ENCODE results near the gene TIPRL.
A peak's percentile ranks its signal among the peaks of the same experiment; 100 is the strongest.

TIPRL gene

GRCh38 chr1:168190403-168190802 is 11.6 kb downstream of the TIPRL start:
- Histone ChIP-seq H2AK5ac (ENCODE audit: low read length) (no peak overlapping the region), H3K4me2 (ENCODE audit: low read length) (no peak overlapping the region), H3K23ac (ENCODE audit: low read length) (no peak overlapping the region), H3K79me1 (ENCODE audit: low read length) (no peaks in the 10 kb centered on the region), H4K8ac (ENCODE audit: low read depth, low read length) (no peak overlapping the region), H3K27ac (ENCODE audit: low read depth, low read length) (no peak overlapping the region), H2BK120ac (ENCODE audit: insufficient read depth, low read length, poor library complexity) (no peak overlapping the region), H4K12ac (ENCODE audit: low read depth, low read length) (no peak overlapping the region), H3K79me2 (ENCODE audit: control insufficient read depth, insufficient read depth, low read length, poor library complexity) (no peaks in the 10 kb centered on the region), H3K27me3 (ENCODE audit: insufficient read depth, low read length) (no peaks in the 10 kb centered on the region), H3K18ac (ENCODE audit: low read length) (no peak overlapping the region), H4K91ac (ENCODE audit: low read depth, low read length) (no peak overlapping the region), H3K9me3 (ENCODE audit: insufficient read depth, low read depth, low read length) (no peaks in the 10 kb centered on the region), H3K14ac (ENCODE audit: low read length) (no peak overlapping the region), H3K4ac (ENCODE audit: low read depth, low read length) (no peak overlapping the region), H3K4me3 (ENCODE audit: low read depth, low read length) (no peak overlapping the region), H3K36me3 (ENCODE audit: control insufficient read depth in 1 of 2, insufficient read depth in 2 of 2, low read length in 2 of 2) (peaks cover 3 to 11% of the 10 kb centered on the region in 2 experiments), H2BK12ac (ENCODE audit: low read length) (no peak overlapping the region), H2BK5ac (ENCODE audit: low read depth, low read length, poor library complexity) (no peak overlapping the region), H3K4me1 (ENCODE audit: control insufficient read depth in 1 of 2, insufficient read depth in 2 of 2, low read length in 2 of 2) (peaks cover 0 to 3% of the 10 kb centered on the region in 2 experiments), H2AFZ (ENCODE audit: insufficient read depth, low read length, poor library complexity) (no peak overlapping the region), H3K9ac (ENCODE audit: low read length) (no peak overlapping the region)
- no peak for DNase-seq
- whole genome bisulfite sequencing (ENCODE audit: extremely low coverage, insufficient coverage, insufficient read length), result no CpG with 5 or more reads among the region's 2 CpGs

- H2AFZ ChIP-seq (ENCODE audit: insufficient read depth, low read length, poor library complexity), result no peak overlapping the region
- no peaks in the 10 kb centered on the region for H3K79me1 ChIP-seq (ENCODE audit: low read length)
- H3K9me3 ChIP-seq (ENCODE audit: insufficient read depth, low read depth, low read length), result no peaks in the 10 kb centered on the region
- no peak overlapping the region for H3K4me2 ChIP-seq (ENCODE audit: low read length)
- H2BK120ac ChIP-seq (ENCODE audit: insufficient read depth, low read length, poor library complexity), result no peak overlapping the region
- H3K23ac ChIP-seq (ENCODE audit: low read length), result no peak overlapping the region
- no peak overlapping the region for H4K12ac ChIP-seq (ENCODE audit: low read depth, low read length)
- no peak overlapping the region for H2BK12ac ChIP-seq (ENCODE audit: low read length)
- H3K27ac ChIP-seq (ENCODE audit: low read depth, low read length), result no peak overlapping the region
- no peaks in the 10 kb centered on the region for H3K27me3 ChIP-seq (ENCODE audit: insufficient read depth, low read length)
- H3K4me1 ChIP-seq (ENCODE audit: control insufficient read depth in 1 of 2, insufficient read depth in 2 of 2, low read length in 2 of 2), result peaks cover 2% of the 10 kb centered on the region in 2 experiments
- H3K4me3 ChIP-seq (ENCODE audit: low read depth, low read length), result no peak overlapping the region
- H3K14ac ChIP-seq (ENCODE audit: low read length), result no peak overlapping the region
- H3K4ac ChIP-seq (ENCODE audit: low read depth, low read length), result no peak overlapping the region
- H3K36me3 ChIP-seq (ENCODE audit: control insufficient read depth in 1 of 2, insufficient read depth in 2 of 2, low read length in 2 of 2), result peaks cover 5% of the 10 kb centered on the region in 2 experiments
- no peak overlapping the region for H4K91ac ChIP-seq (ENCODE audit: low read depth, low read length)
- H4K8ac ChIP-seq (ENCODE audit: low read depth, low read length), result no peak overlapping the region
- no peak overlapping the region for H2AK5ac ChIP-seq (ENCODE audit: low read length)
- WGBS (ENCODE audit: extremely low coverage, insufficient coverage, insufficient read length), result no CpG with 5 or more reads among the region's 4 CpGs
- DNase-seq, result peak; percentile 22 to 62
- H2BK5ac ChIP-seq (ENCODE audit: low read depth, low read length, poor library complexity), result no peak overlapping the region
- H3K79me2 ChIP-seq (ENCODE audit: control insufficient read depth, insufficient read depth, low read length, poor library complexity), result no peaks in the 10 kb centered on the region
- H3K9ac ChIP-seq (ENCODE audit: low read length), result no peak overlapping the region
- no peak overlapping the region for H3K18ac ChIP-seq (ENCODE audit: low read length)
These were observed 16.7 kb downstream of the TIPRL start for GRCh38 chr1:168195199-168196135.

- Histone ChIP-seq H3K18ac (ENCODE audit: low read length) (no peak overlapping the region), H3K27me3 (ENCODE audit: insufficient read depth, low read length) (no peaks in the 10 kb centered on the region), H2BK120ac (ENCODE audit: insufficient read depth, low read length, poor library complexity) (no peak overlapping the region), H2AFZ (ENCODE audit: insufficient read depth, low read length, poor library complexity) (no peak overlapping the region), H3K36me3 (ENCODE audit: control insufficient read depth in 1 of 2, insufficient read depth in 2 of 2, low read length in 2 of 2) (peaks cover 2 to 5% of the 10 kb centered on the region in 2 experiments), H3K4me1 (ENCODE audit: control insufficient read depth in 1 of 2, insufficient read depth in 2 of 2, low read length in 2 of 2) (peaks cover 4 to 7% of the 10 kb centered on the region in 2 experiments), H4K91ac (ENCODE audit: low read depth, low read length) (no peak overlapping the region), H3K27ac (ENCODE audit: low read depth, low read length) (no peak overlapping the region), H3K9me3 (ENCODE audit: insufficient read depth, low read depth, low read length) (no peaks in the 10 kb centered on the region), H3K79me1 (ENCODE audit: low read length) (no peaks in the 10 kb centered on the region), H3K14ac (ENCODE audit: low read length) (no peak overlapping the region), H2BK5ac (ENCODE audit: low read depth, low read length, poor library complexity) (no peak overlapping the region), H4K12ac (ENCODE audit: low read depth, low read length) (no peak overlapping the region), H3K79me2 (ENCODE audit: control insufficient read depth, insufficient read depth, low read length, poor library complexity) (no peaks in the 10 kb centered on the region), H3K9ac (ENCODE audit: low read length) (no peak overlapping the region), H3K4me3 (ENCODE audit: low read depth, low read length) (no peak overlapping the region), H3K4me2 (ENCODE audit: low read length) (no peak overlapping the region), H3K4ac (ENCODE audit: low read depth, low read length) (no peak overlapping the region), H2AK5ac (ENCODE audit: low read length) (no peak overlapping the region), H2BK12ac (ENCODE audit: low read length) (no peak overlapping the region), H3K23ac (ENCODE audit: low read length) (no peak overlapping the region), H4K8ac (ENCODE audit: low read depth, low read length) (no peak overlapping the region)
- WGBS (ENCODE audit: extremely low coverage, insufficient coverage, insufficient read length), result no CpG with 5 or more reads among the region's 3 CpGs
- DNase-seq, result no peak
These were observed 20.3 kb downstream of the TIPRL start for GRCh38 chr1:168199056-168199455.

GRCh38 chr1:168202941-168203654 is 24.3 kb downstream of the TIPRL start:
- Histone ChIP-seq H3K14ac (ENCODE audit: low read length) (no peak overlapping the region), H3K36me3 (ENCODE audit: control insufficient read depth in 1 of 2, insufficient read depth in 2 of 2, low read length in 2 of 2) (peaks cover 0 to 2% of the 10 kb centered on the region in 2 experiments), H4K91ac (ENCODE audit: low read depth, low read length) (no peak overlapping the region), H2AK5ac (ENCODE audit: low read length) (no peak overlapping the region), H2BK12ac (ENCODE audit: low read length) (peak overlapping the region; percentile 32), H2BK5ac (ENCODE audit: low read depth, low read length, poor library complexity) (no peak overlapping the region), H3K18ac (ENCODE audit: low read length) (no peak overlapping the region), H2AFZ (ENCODE audit: insufficient read depth, low read length, poor library complexity) (no peak overlapping the region), H3K4me3 (ENCODE audit: low read depth, low read length) (no peak overlapping the region), H3K23ac (ENCODE audit: low read length) (no peak overlapping the region), H3K4me2 (ENCODE audit: low read length) (no peak overlapping the region), H3K9ac (ENCODE audit: low read length) (no peak overlapping the region), H4K12ac (ENCODE audit: low read depth, low read length) (no peak overlapping the region), H3K9me3 (ENCODE audit: insufficient read depth, low read depth, low read length) (no peaks in the 10 kb centered on the region), H2BK120ac (ENCODE audit: insufficient read depth, low read length, poor library complexity) (no peak overlapping the region), H3K79me2 (ENCODE audit: control insufficient read depth, insufficient read depth, low read length, poor library complexity) (no peaks in the 10 kb centered on the region), H4K8ac (ENCODE audit: low read depth, low read length) (no peak overlapping the region), H3K4me1 (ENCODE audit: control insufficient read depth in 1 of 2, insufficient read depth in 2 of 2, low read length in 2 of 2) (peaks cover 2 to 5% of the 10 kb centered on the region in 2 experiments), H3K27ac (ENCODE audit: low read depth, low read length) (peak overlapping the region; percentile 55), H3K4ac (ENCODE audit: low read depth, low read length) (no peak overlapping the region), H3K79me1 (ENCODE audit: low read length) (no peaks in the 10 kb centered on the region), H3K27me3 (ENCODE audit: insufficient read depth, low read length) (no peaks in the 10 kb centered on the region)
- no CpG with 5 or more reads among the region's 1 CpG for WGBS (ENCODE audit: extremely low coverage, insufficient coverage, insufficient read length)
- peak; percentile 66 to 85 for DNase-seq
